GM12872 (cell line): ENCODE measurements around the gene PODN.

Experiments
- CTCF ChIP-seq: IDR thresholded peaks from 3 replicates; pipeline ENCODE4 v1.5.1; 2011; ENCODE audit warnings: low read depth, mild to moderate bottlenecking, low read length, moderate library complexity; ENCODE audit not compliant: insufficient read depth

The PODN gene

DNA sequence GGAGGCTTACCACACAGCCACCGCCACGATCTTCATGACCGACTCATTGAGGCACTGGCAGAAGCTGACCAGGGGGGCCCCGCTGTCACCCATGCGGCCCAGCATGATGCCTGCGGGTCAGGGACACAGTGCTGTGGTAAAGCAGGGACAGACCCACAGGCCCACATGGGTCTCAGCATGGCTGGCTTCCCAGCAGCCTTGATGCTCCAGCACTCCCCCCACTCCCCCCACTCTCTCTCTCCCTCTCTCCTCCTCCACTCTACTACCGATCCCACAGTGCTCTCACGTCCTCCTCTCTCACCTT lies 31.4 kb downstream of the PODN start:
- TF ChIP-seq CTCF: no peak

DNA sequence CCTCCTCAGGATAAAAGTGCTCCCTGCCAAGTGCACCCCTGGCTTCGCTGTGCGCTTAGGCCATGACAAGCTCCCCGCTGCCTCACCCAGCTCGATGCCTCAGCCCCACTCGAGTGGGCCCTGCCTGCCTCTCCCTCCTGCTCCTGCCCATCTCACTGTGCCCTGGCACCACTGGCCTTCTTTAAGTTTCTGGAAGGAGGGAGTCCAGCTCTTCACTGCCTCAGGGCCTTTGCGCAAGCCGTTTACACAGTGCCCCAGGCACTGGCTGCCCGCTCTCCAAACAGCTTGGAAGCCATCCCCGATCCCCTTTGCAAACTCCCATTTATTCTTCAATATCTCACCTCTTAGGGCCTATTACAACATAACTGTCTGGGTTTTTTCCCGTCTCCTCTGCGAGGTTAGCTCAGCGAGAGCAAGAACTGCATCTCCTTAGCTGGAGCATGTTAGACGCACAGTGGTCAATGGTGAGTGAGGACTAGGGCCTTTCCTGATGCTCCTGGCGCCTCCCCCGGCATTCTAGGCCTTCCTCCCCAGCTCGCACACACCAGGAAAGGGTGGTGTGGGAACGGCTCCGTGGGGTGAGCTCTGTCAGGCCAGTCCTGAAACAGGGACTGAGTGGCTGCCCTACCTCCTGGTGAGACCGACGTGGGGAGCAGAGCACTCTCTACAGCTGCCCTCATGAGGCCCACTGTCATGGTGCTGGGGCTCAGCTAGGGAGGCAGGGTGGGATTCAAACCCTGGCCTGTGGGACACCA lies 31.9 kb downstream of the PODN start:
- TF ChIP-seq CTCF: no peak

DNA sequence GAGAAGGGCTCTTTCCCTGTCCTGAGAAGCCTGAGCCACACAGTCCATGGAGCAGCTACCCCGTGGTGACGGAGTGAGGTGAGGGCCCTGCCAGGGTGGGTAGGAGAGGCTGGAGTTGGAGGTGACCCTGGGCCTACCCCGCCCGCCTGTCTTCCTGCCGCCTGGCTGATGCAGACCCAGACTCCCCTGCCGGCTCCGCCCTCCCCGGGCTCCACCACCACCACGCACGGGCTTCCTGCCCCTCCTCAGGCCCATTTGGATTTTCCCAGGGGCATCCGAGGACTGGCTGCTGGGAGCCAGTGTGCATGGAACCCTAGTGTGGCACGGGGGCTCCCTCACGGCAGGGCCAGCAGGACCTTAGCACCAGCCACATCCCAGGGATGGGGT lies 32.5 kb downstream of the PODN start:
- no peak for TF ChIP-seq CTCF

- no peak for TF ChIP-seq CTCF
Observed at GRCh38 chr1:53104289-53104913, 42.4 kb downstream of the PODN start.

- TF ChIP-seq CTCF: no peak
Observed at GRCh38 chr1:53107090-53107489, 45.1 kb downstream of the PODN start.

GRCh38 chr1:53107570-53108322 lies 45.7 kb downstream of the PODN start:
- TF ChIP-seq CTCF: no peak
